ENCODE results near the gene GALR1.
"Not testable (repeated sequence)": the region's sequence is repeated elsewhere in the genome, so short reads cannot be mapped to it uniquely, and the experiment has no call there.

The GALR1 gene

DNA sequence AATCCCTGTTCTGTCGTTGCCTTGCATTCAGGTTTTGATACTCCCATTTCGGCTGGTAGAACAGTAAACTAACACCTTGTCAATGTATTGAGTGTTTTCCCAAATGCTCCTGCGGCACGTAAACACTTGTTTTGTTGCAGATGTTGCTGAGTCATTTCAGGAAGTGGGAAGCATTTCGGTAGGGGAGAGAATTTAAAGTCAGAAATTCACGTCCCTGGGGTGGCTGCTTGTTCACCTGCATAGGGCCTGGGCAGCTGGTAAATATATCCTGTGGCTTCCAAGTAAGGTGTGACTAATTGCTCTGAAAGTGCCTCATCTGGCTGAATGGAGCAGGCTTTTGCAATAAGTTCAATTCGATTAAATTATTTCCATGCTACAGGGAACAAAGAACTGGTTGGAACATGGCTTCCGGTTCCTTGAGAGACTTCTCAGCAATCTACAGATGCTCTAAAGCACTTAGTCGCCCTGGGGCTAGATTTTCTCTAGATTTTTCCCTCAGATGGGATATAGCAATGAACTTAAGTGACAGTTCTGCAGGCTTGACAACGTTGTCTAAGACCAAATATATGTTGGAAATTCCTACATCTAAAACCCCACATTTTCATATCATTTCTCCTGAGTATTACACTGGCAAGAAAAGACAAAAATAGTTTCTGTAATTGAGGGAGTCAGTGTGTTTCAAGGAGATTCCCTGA lies 5.2 kb downstream of the GALR1 start:
- H3K4me3 ChIP-seq (ENCODE audit: low read length), result peak overlapping the region; percentile 21; the same call in 1 of the 2 replicates
- no peaks in the 10 kb centered on the region; the same call in 1 of the 2 replicates for H3K9me3 ChIP-seq (ENCODE audit: insufficient read depth, low read depth, low read length)
- peak overlapping the region; percentile 8; the same call in 1 of the 2 replicates for H3K9ac ChIP-seq (ENCODE audit: low read depth, low read length)
- no peaks in the 10 kb centered on the region for H3K36me3 ChIP-seq (ENCODE audit: insufficient read depth, low read depth, low read length)
- H3K27me3 ChIP-seq (ENCODE audit: insufficient read depth, low read length), result peaks cover 68% of the 10 kb centered on the region
- peaks cover 23% of the 10 kb centered on the region for H3K4me1 ChIP-seq (ENCODE audit: insufficient read depth, low read length)
- no peak overlapping the region for H3K27ac ChIP-seq (ENCODE audit: low read length)

DNA sequence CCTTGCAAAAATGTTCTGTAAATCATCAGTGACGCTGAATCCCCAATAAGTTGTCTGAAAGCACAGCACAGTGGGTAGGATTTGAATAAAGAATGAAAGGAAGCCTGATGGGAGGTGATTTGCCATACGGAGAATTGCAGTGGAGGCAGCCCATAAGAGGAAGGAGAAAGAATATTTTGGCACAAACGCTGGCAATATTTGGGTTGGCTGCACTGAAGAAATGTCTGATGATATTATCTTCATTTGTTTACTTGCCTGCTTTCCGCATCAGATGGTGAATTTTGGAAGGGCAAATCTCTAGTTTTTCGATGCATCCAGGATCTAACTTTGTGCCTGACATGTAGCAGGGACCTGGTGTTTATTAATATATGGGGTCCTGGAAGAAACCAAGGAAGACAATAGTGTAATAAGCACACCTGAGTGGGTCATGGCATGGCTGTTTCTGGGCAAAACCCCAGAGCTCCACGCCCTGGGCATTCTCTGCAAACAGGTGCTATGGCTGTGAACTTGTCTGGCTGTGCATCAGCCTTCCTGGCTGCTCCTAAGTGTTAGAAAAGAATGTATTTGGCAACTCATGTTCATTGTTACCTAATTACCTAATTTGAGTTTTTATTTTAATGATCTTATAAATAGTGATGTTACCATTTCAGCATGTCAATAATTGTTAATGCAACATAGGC lies 5.9 kb downstream of the GALR1 start:
- Histone ChIP-seq H3K9ac (ENCODE audit: low read depth, low read length) (no peak overlapping the region), H3K4me3 (ENCODE audit: low read length) (no peak overlapping the region), H3K36me3 (ENCODE audit: insufficient read depth, low read depth, low read length) (no peaks in the 10 kb centered on the region), H3K27ac (ENCODE audit: low read length) (no peak overlapping the region), H3K9me3 (ENCODE audit: insufficient read depth, low read depth, low read length) (no peaks in the 10 kb centered on the region; the same call in 1 of the 2 replicates), H3K27me3 (ENCODE audit: insufficient read depth, low read length) (peaks cover 61% of the 10 kb centered on the region), H3K4me1 (ENCODE audit: insufficient read depth, low read length) (peaks cover 23% of the 10 kb centered on the region)

DNA sequence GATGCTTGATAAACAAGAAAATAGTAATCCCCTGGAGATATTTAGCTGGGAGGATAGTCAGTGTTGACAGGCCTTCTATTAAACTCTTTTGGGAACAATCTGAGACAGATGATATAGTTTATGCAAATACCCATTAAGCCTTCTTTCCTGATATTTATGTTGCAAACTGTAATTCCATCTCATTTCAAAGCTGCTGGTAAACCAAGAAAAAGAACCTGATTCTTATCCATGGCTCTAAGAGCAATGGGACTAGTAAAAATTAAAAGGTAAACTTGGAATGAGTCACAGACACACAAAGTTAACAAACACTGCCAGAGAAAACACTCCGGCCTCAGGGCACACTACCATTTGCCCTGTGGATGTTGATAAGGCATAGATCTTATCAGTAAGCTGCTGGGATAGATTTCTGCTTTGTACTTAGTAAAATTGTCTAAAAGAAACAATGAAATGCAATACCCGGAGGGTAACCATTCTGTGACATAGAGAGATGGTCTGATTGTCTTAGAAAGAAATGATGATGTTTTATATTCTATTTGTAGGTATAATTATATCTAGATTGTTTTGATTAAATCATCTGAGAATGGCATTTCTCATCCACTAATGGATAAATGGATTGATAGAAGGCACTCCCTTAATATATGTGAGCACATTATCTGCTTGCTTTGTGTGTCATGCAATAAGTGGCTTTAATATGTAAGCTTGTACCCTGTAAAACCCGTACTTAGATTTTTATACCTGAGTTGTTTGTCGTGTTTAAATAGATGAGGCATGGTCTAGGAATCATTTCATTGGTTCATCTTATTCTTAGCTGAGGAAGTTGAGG lies 13.2 kb downstream of the GALR1 start:
- H3K4me3 ChIP-seq (ENCODE audit: low read length), result no peak overlapping the region
- H3K27me3 ChIP-seq (ENCODE audit: insufficient read depth, low read length), result no peaks in the 10 kb centered on the region
- no peaks in the 10 kb centered on the region for H3K4me1 ChIP-seq (ENCODE audit: insufficient read depth, low read length)
- H3K27ac ChIP-seq (ENCODE audit: low read length), result no peak overlapping the region
- no peaks in the 10 kb centered on the region for H3K36me3 ChIP-seq (ENCODE audit: insufficient read depth, low read depth, low read length)
- no peak overlapping the region for H3K9ac ChIP-seq (ENCODE audit: low read depth, low read length)
- H3K9me3 ChIP-seq (ENCODE audit: insufficient read depth, low read depth, low read length), result no peaks in the 10 kb centered on the region; the same call in 1 of the 2 replicates

DNA sequence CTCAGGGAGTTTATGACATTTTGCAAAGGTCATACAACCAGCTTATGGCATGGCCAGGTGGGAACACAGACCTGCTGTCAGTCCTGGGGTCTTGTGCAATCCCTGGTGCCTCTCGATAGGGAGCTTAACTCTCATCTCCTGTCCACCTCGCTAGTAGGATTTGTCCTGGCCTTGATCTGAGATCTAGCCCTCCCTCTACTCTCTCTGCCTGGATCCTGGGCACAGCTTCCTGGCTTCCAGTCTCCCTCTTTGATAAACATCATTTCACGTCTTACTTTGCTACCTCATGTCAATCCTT lies 13.8 kb downstream of the GALR1 start:
- Histone ChIP-seq H3K4me1 (ENCODE audit: insufficient read depth, low read length) (no peaks in the 10 kb centered on the region), H3K9me3 (ENCODE audit: insufficient read depth, low read depth, low read length) (no peaks in the 10 kb centered on the region; the same call in 1 of the 2 replicates), H3K27ac (ENCODE audit: low read length) (no peak overlapping the region), H3K9ac (ENCODE audit: low read depth, low read length) (no peak overlapping the region), H3K27me3 (ENCODE audit: insufficient read depth, low read length) (no peaks in the 10 kb centered on the region), H3K4me3 (ENCODE audit: low read length) (no peak overlapping the region), H3K36me3 (ENCODE audit: insufficient read depth, low read depth, low read length) (no peaks in the 10 kb centered on the region)

DNA sequence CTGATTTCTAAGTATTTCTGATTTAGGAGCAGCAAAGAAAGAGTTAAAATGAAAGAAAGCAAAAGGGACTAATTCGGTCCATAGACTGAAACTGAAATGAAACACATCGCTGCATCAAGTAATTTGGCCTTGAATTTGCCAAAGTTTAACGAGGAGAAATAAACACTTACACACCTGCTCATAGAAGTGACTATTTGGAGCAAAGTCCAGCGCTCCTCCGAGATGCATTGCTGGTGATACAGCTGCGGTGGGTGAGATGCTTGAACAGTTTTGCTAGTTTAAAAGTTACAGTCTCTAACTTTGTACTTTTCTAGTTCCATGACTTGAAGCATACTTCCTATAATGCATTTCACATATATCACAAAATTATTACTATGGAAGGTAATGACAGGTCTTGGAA lies 18.3 kb downstream of the GALR1 start:
- no peaks in the 10 kb centered on the region for H3K36me3 ChIP-seq (ENCODE audit: insufficient read depth, low read depth, low read length)
- no peaks in the 10 kb centered on the region for H3K9me3 ChIP-seq (ENCODE audit: insufficient read depth, low read depth, low read length)
- peaks cover 22% of the 10 kb centered on the region; the same call in 1 of the 2 replicates for H3K4me1 ChIP-seq (ENCODE audit: insufficient read depth, low read length)
- H3K27me3 ChIP-seq (ENCODE audit: insufficient read depth, low read length), result no peaks in the 10 kb centered on the region
- H3K4me3 ChIP-seq (ENCODE audit: low read length), result no peak overlapping the region
- H3K27ac ChIP-seq (ENCODE audit: low read length), result no peak overlapping the region
- no peak overlapping the region for H3K9ac ChIP-seq (ENCODE audit: low read depth, low read length)

DNA sequence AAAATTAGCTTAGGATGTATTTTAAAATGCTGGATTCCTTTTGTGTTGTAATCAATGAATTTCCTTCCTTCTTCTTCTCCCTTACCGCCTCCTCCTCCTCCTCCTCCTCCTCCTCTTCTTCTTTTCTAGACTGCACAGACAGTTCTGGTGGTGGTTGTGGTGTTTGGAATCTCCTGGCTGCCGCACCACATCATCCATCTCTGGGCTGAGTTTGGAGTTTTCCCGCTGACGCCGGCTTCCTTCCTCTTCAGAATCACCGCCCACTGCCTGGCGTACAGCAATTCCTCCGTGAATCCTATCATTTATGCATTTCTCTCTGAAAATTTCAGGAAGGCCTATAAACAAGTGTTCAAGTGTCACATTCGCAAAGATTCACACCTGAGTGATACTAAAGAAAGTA lies 18.8 kb downstream of the GALR1 start:
- Histone ChIP-seq H3K9me3 (ENCODE audit: insufficient read depth, low read depth, low read length) (no peaks in the 10 kb centered on the region), H3K4me1 (ENCODE audit: insufficient read depth, low read length) (peaks cover 23% of the 10 kb centered on the region; the same call in 1 of the 2 replicates), H3K9ac (ENCODE audit: low read depth, low read length) (no peak overlapping the region), H3K27ac (ENCODE audit: low read length) (no peak overlapping the region), H3K36me3 (ENCODE audit: insufficient read depth, low read depth, low read length) (no peaks in the 10 kb centered on the region), H3K4me3 (ENCODE audit: low read length) (no peak overlapping the region), H3K27me3 (ENCODE audit: insufficient read depth, low read length) (no peaks in the 10 kb centered on the region)

DNA sequence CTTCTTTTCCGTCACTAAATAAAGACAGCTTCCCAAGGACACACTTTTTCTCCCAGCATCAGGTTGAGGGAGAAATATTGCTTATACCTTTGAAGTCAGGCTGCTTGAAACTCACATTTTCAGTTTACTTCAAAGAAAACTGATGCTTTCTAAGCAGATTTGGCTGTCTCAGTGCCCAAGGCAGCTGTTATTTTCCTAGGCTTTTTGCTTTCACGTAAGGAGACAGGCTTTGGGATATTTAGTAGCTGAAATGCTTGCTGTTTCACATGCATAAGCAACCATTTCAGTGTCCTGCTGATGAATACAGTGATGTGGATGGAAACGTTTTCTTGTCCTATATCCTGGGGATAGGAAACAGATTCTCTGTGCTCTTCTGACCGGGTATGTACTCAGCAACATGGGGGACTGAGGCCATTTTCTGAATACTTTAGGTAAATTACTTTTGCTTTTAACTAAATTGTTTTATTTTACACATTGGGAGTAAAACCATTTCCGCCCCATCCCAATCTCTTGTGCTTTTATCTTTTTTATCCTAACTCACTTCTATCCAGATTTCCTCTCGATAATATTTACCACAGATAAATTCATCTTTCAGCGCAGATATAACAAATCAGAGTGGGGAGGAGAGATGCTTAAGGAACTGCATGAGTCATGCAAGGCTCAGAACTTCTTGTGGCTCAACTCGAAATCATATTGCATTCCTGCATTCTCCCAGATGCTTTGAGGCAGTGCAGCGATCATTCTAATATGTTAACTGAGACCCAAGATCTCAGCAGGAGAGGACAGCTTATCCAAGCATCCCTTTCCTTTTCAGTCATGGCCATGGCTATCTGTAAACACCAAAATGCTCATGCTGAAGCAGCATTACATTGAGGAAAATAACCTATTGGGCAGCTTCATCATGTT lies 22.2 kb downstream of the GALR1 start:
- Histone ChIP-seq H3K4me3 (ENCODE audit: low read length) (peak overlapping the region; percentile 32; the same call in 1 of the 2 replicates), H3K36me3 (ENCODE audit: insufficient read depth, low read depth, low read length) (no peaks in the 10 kb centered on the region), H3K27me3 (ENCODE audit: insufficient read depth, low read length) (no peaks in the 10 kb centered on the region), H3K9me3 (ENCODE audit: insufficient read depth, low read depth, low read length) (no peaks in the 10 kb centered on the region), H3K27ac (ENCODE audit: low read length) (peak overlapping the region; percentile 13), H3K4me1 (ENCODE audit: insufficient read depth, low read length) (peaks cover 23% of the 10 kb centered on the region; the same call in 1 of the 2 replicates), H3K9ac (ENCODE audit: low read depth, low read length) (peak overlapping the region; percentile 50; the same call in 1 of the 2 replicates)

DNA sequence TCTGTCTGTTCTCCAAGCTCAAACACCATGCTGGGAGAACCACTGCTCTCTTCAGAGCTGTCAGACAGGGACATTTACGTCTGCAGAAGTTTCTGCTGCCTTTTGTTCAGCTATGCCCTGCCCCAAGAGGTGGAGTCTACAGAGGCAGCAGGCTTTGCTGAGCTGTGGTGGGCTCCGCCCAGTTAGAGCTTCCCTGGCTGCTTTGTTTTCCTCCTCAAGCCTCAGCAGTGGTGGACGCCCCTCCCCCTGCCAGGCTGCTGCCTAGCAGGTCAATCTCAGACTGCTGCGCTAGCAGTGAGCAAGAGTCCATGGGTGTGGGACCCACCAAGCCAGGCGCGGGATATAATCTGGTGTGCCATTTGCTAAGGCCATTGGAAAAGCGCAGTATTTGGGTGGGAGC lies 41.2 kb downstream of the GALR1 start:
- H3K27ac ChIP-seq (ENCODE audit: low read length); H3K9me3 ChIP-seq (ENCODE audit: insufficient read depth, low read depth, low read length); H3K4me3 ChIP-seq (ENCODE audit: low read length); H3K36me3 ChIP-seq (ENCODE audit: insufficient read depth, low read depth, low read length); H3K9ac ChIP-seq (ENCODE audit: low read depth, low read length); H3K27me3 ChIP-seq (ENCODE audit: insufficient read depth, low read length); H3K4me1 ChIP-seq (ENCODE audit: insufficient read depth, low read length): not testable (repeated sequence)

DNA sequence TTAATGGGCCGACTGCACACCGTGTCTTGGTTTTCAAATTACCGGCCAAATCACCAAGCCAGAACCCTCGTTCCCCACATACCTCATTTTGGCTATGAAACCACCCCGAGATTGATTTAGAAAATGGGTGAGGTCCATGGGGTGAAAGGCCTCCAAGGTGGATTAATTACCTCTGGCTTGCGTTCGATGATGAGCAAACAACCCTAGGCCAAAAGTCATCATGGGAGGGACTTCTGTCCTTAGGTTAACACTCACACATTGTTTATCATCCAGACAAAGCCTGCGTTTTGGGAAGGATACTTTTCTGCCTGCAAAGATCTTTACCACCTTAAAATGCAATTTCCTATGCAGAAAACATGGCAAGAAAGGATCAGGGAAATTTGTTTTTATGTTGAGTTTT lies 48.5 kb downstream of the GALR1 start:
- H3K4me3 ChIP-seq (ENCODE audit: low read length), result no peak overlapping the region
- no peaks in the 10 kb centered on the region for H3K4me1 ChIP-seq (ENCODE audit: insufficient read depth, low read length)
- no peaks in the 10 kb centered on the region for H3K9me3 ChIP-seq (ENCODE audit: insufficient read depth, low read depth, low read length)
- H3K9ac ChIP-seq (ENCODE audit: low read depth, low read length), result no peak overlapping the region
- H3K27ac ChIP-seq (ENCODE audit: low read length), result no peak overlapping the region
- H3K27me3 ChIP-seq (ENCODE audit: insufficient read depth, low read length), result no peaks in the 10 kb centered on the region
- no peaks in the 10 kb centered on the region for H3K36me3 ChIP-seq (ENCODE audit: insufficient read depth, low read depth, low read length)

DNA sequence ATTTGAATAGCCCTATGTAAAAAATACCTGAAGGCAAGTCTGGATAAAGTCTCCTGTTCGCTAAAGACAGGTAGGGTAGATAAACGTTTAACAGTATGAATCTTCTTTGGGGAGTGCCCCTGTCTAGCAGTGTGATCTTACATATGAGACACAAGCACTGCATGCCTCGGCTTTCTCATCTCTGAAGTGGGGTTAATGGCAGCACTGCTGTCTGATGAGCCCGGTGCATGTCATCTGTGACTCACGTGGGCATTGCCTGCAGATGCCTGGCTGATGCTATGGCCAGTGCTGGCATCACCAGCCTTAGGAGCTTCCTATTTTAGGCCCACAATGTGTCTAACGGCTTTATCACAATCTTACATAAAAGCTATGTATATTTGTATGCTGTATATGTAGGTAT lies 50.1 kb downstream of the GALR1 start:
- Histone ChIP-seq H3K9me3 (ENCODE audit: insufficient read depth, low read depth, low read length) (no peaks in the 10 kb centered on the region), H3K36me3 (ENCODE audit: insufficient read depth, low read depth, low read length) (no peaks in the 10 kb centered on the region), H3K27ac (ENCODE audit: low read length) (no peak overlapping the region), H3K4me3 (ENCODE audit: low read length) (no peak overlapping the region), H3K9ac (ENCODE audit: low read depth, low read length) (no peak overlapping the region), H3K27me3 (ENCODE audit: insufficient read depth, low read length) (no peaks in the 10 kb centered on the region), H3K4me1 (ENCODE audit: insufficient read depth, low read length) (no peaks in the 10 kb centered on the region)

DNA sequence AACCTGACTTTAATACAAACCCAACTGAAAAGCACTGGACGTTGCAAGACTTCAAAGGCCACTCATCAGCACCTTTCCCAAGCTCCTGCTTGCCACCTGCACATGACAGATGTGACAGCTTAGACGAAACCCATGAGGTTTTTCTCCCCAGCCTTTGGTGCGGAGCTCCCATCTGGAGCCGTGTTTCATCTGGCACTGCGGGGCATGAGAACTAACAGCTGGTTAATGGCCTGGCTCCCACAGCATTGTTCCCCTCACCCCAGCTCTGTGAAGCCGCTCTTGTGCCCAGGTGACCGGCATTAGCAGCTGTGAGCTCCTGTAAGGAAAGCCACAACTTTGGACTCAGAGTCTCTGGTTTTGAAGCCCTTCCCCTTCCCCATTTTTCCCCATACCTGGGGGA lies 50.9 kb downstream of the GALR1 start:
- Histone ChIP-seq H3K36me3 (ENCODE audit: insufficient read depth, low read depth, low read length) (no peaks in the 10 kb centered on the region), H3K27me3 (ENCODE audit: insufficient read depth, low read length) (no peaks in the 10 kb centered on the region), H3K4me3 (ENCODE audit: low read length) (no peak overlapping the region)

More for the DNA sequence above, 50.9 kb downstream of the GALR1 start:
- Histone ChIP-seq H3K9me3 (ENCODE audit: insufficient read depth, low read depth, low read length) (no peaks in the 10 kb centered on the region), H3K9ac (ENCODE audit: low read depth, low read length) (no peak overlapping the region), H3K27ac (ENCODE audit: low read length) (no peak overlapping the region), H3K4me1 (ENCODE audit: insufficient read depth, low read length) (no peaks in the 10 kb centered on the region)

Measured in iPS-20b (cell line).